SK-N-SH treated with all-trans-retinoic acid at 6 μM for 48 hours (cell line): ENCODE results near the gene LUC7L3.

Experiments used
- CSDC2 ChIP-seq: fragments of 250-450 bp; sonication (Bioruptor Pico); IDR thresholded peaks from 2 replicates; pipeline ENCODE4 v1.5.0; 2020; ENCODE audit warnings: mild to moderate bottlenecking, moderate library complexity
- CSRNP3 ChIP-seq: fragments of 250-450 bp; sonication (Bioruptor Pico); IDR thresholded peaks from 2 replicates; pipeline ENCODE4 v1.5.1; 2021; ENCODE audit warnings: mild to moderate bottlenecking, moderate library complexity
- ESRRG ChIP-seq: fragments of 250-450 bp; sonication (Bioruptor Pico); IDR thresholded peaks from 2 replicates; pipeline ENCODE4 v1.6.1; 2021; ENCODE audit warnings: mild to moderate bottlenecking
- OSR1 ChIP-seq: fragments of 250-450 bp; sonication (Bioruptor Pico); IDR thresholded peaks from 2 replicates; pipeline ENCODE4 v1.8.0; 2022; ENCODE audit warnings: moderate library complexity, mild to moderate bottlenecking, inconsistent platforms
- PATZ1 ChIP-seq: fragments of 250-450 bp; sonication (Bioruptor Pico); IDR thresholded peaks from 2 replicates; pipeline ENCODE4 v1.8.0; 2020; ENCODE audit warnings: mild to moderate bottlenecking, moderate library complexity, borderline replicate concordance
- PPARA ChIP-seq: fragments of 250-450 bp; sonication (Bioruptor Pico); IDR thresholded peaks from 2 replicates; pipeline ENCODE4 v1.5.0; 2020; ENCODE audit warnings: mild to moderate bottlenecking, borderline replicate concordance
- RARB ChIP-seq: fragments of 250-450 bp; sonication (Bioruptor Pico); IDR thresholded peaks from 2 replicates; pipeline ENCODE4 v1.8.0; 2021; ENCODE audit warnings: mild to moderate bottlenecking, moderate library complexity
- TCF4 ChIP-seq: fragments of 250-450 bp; sonication (Bioruptor Pico); IDR thresholded peaks from 2 replicates; pipeline ENCODE4 v1.8.0; 2021; ENCODE audit warnings: mild to moderate bottlenecking, moderate library complexity, borderline replicate concordance
- TOX ChIP-seq: fragments of 250-450 bp; sonication (Bioruptor Pico); IDR thresholded peaks from 2 replicates; pipeline ENCODE4 v1.8.0; 2021; ENCODE audit warnings: mild to moderate bottlenecking, moderate library complexity, borderline replicate concordance
- ZFP3 ChIP-seq: fragments of 250-450 bp; sonication (Bioruptor Pico); IDR thresholded peaks from 2 replicates; pipeline ENCODE4 v1.5.0; 2020; ENCODE audit warnings: mild to moderate bottlenecking, moderate library complexity
- ZFP30 ChIP-seq: fragments of 450-650 bp; formaldehyde crosslinking; IDR thresholded peaks from 2 replicates; pipeline ENCODE4 v1.5.0; 2022; ENCODE audit warnings: mild to moderate bottlenecking, moderate library complexity
- ZNF565 ChIP-seq: fragments of 450-650 bp; formaldehyde crosslinking; conservative IDR thresholded peaks from 2 replicates; pipeline ENCODE4 v1.5.0; 2020; ENCODE audit warnings: low read depth, mild to moderate bottlenecking, moderate library complexity

- TF ChIP-seq CSDC2 (CRISPR knock-in tag) (no peak), ZFP30 (CRISPR knock-in tag) (no peak), CSRNP3 (CRISPR knock-in tag) (no peak), RARB (CRISPR knock-in tag) (no peak), PATZ1 (CRISPR knock-in tag) (no peak), ESRRG (no peak), PPARA (CRISPR knock-in tag) (no peak), TOX (no peak), OSR1 (CRISPR knock-in tag) (no peak), TCF4 (CRISPR knock-in tag) (no peak), ZNF565 (CRISPR knock-in tag) (no peak), ZFP3 (CRISPR knock-in tag) (no peak)
Measured at GRCh38 chr17:50758524-50758923, 39.1 kb downstream of the LUC7L3 start.
